ENCODE data around the gene LSS. TPM values are rescaled to one million over a fixed set of nuclear protein-coding genes. Genes with fewer than 3 reads are reported as not detected.
A peak's percentile ranks its signal among the peaks of the same experiment; 100 is the strongest.

LSS gene
- total RNA-seq, 1 donor from 2014 or later, result 14.1 TPM

GRCh38 chr21:46194374-46195334 is 33.9 kb downstream of the LSS start:
- H3K36me3 ChIP-seq (ENCODE audit: control insufficient read depth in 3 of 3, insufficient read depth in 3 of 3, low read length in 3 of 3), result peaks cover 50 to 68% (median 61%) of the 10 kb centered on the region in 3 donors
- H3K27ac ChIP-seq (ENCODE audit: low read depth, low read length), result no peak overlapping the region
- no peaks in the 10 kb centered on the region for H3K27me3 ChIP-seq (ENCODE audit: control insufficient read depth in 3 of 3, insufficient read depth in 3 of 3, low read length in 3 of 3)
- no peak overlapping the region for H3K9ac ChIP-seq (ENCODE audit: low read depth in 1 of 3, low read length in 3 of 3)
- no peak overlapping the region for H3K4me3 ChIP-seq (ENCODE audit: low read length in 3 of 3)
- no peaks in the 10 kb centered on the region for H3K9me3 ChIP-seq (ENCODE audit: control insufficient read depth in 3 of 3, low read length in 3 of 3)
- peaks cover 0 to 11% (median 10%) of the 10 kb centered on the region in 3 donors for H3K4me1 ChIP-seq (ENCODE audit: control insufficient read depth in 3 of 3, insufficient read depth in 3 of 3, low read length in 3 of 3)

GRCh38 chr21:46193829-46194373 is 34.7 kb downstream of the LSS start:
- Histone ChIP-seq H3K9ac (ENCODE audit: low read depth in 1 of 3, low read length in 3 of 3) (no peak overlapping the region), H3K27me3 (ENCODE audit: control insufficient read depth in 3 of 3, insufficient read depth in 3 of 3, low read length in 3 of 3) (no peaks in the 10 kb centered on the region), H3K27ac (ENCODE audit: low read depth, low read length) (no peak overlapping the region), H3K4me3 (ENCODE audit: low read length in 3 of 3) (no peak overlapping the region), H3K4me1 (ENCODE audit: control insufficient read depth in 3 of 3, insufficient read depth in 3 of 3, low read length in 3 of 3) (peaks cover 2 to 19% (median 15%) of the 10 kb centered on the region in 3 donors), H3K36me3 (ENCODE audit: control insufficient read depth in 3 of 3, insufficient read depth in 3 of 3, low read length in 3 of 3) (peaks cover 44 to 65% (median 59%) of the 10 kb centered on the region in 3 donors), H3K9me3 (ENCODE audit: control insufficient read depth in 3 of 3, low read length in 3 of 3) (no peaks in the 10 kb centered on the region)

GRCh38 chr21:46191686-46192575 is 36.6 kb downstream of the LSS start:
- Histone ChIP-seq H3K27ac (ENCODE audit: low read depth, low read length) (no peak overlapping the region), H3K4me3 (ENCODE audit: low read length in 3 of 3) (no peak overlapping the region), H3K36me3 (ENCODE audit: control insufficient read depth in 3 of 3, insufficient read depth in 3 of 3, low read length in 3 of 3) (peaks cover 44 to 59% (median 56%) of the 10 kb centered on the region in 3 donors), H3K27me3 (ENCODE audit: control insufficient read depth in 3 of 3, insufficient read depth in 3 of 3, low read length in 3 of 3) (no peaks in the 10 kb centered on the region), H3K4me1 (ENCODE audit: control insufficient read depth in 3 of 3, insufficient read depth in 3 of 3, low read length in 3 of 3) (peaks cover 10 to 29% (median 28%) of the 10 kb centered on the region in 3 donors), H3K9ac (ENCODE audit: low read depth in 1 of 3, low read length in 3 of 3) (no peak overlapping the region), H3K9me3 (ENCODE audit: control insufficient read depth in 3 of 3, low read length in 3 of 3) (no peaks in the 10 kb centered on the region)

- H3K9me3 ChIP-seq (ENCODE audit: control insufficient read depth in 3 of 3, low read length in 3 of 3), result no peaks in the 10 kb centered on the region
- no peaks in the 10 kb centered on the region for H3K27me3 ChIP-seq (ENCODE audit: control insufficient read depth in 3 of 3, insufficient read depth in 3 of 3, low read length in 3 of 3)
- H3K4me1 ChIP-seq (ENCODE audit: control insufficient read depth in 3 of 3, insufficient read depth in 3 of 3, low read length in 3 of 3), result peaks cover 10 to 29% (median 28%) of the 10 kb centered on the region in 3 donors
- H3K4me3 ChIP-seq (ENCODE audit: low read length in 3 of 3), result no peak overlapping the region
- no peak overlapping the region for H3K27ac ChIP-seq (ENCODE audit: low read depth, low read length)
- H3K36me3 ChIP-seq (ENCODE audit: control insufficient read depth in 3 of 3, insufficient read depth in 3 of 3, low read length in 3 of 3), result peaks cover 39 to 53% (median 49%) of the 10 kb centered on the region in 3 donors
- no peak overlapping the region for H3K9ac ChIP-seq (ENCODE audit: low read depth in 1 of 3, low read length in 3 of 3)
Measured at GRCh38 chr21:46191257-46191685, 37.3 kb downstream of the LSS start.

GRCh38 chr21:46190491-46191131 is 38.0 kb downstream of the LSS start:
- H3K9ac ChIP-seq (ENCODE audit: low read depth in 1 of 3, low read length in 3 of 3), result peak overlapping the region in 1 of 3 donors; percentile 8
- H3K27ac ChIP-seq (ENCODE audit: low read depth, low read length), result no peak overlapping the region
- H3K27me3 ChIP-seq (ENCODE audit: control insufficient read depth in 3 of 3, insufficient read depth in 3 of 3, low read length in 3 of 3), result no peaks in the 10 kb centered on the region
- H3K4me3 ChIP-seq (ENCODE audit: low read length in 3 of 3), result no peak overlapping the region
- H3K4me1 ChIP-seq (ENCODE audit: control insufficient read depth in 3 of 3, insufficient read depth in 3 of 3, low read length in 3 of 3), result peaks cover 10 to 29% (median 28%) of the 10 kb centered on the region in 3 donors
- H3K9me3 ChIP-seq (ENCODE audit: control insufficient read depth in 3 of 3, low read length in 3 of 3), result no peaks in the 10 kb centered on the region
- peaks cover 32 to 46% (median 44%) of the 10 kb centered on the region in 3 donors for H3K36me3 ChIP-seq (ENCODE audit: control insufficient read depth in 3 of 3, insufficient read depth in 3 of 3, low read length in 3 of 3)

- H3K36me3 ChIP-seq (ENCODE audit: control insufficient read depth in 3 of 3, insufficient read depth in 3 of 3, low read length in 3 of 3), result peaks cover 27 to 40% (median 38%) of the 10 kb centered on the region in 3 donors
- H3K9ac ChIP-seq (ENCODE audit: low read depth in 1 of 3, low read length in 3 of 3), result peak overlapping the region in 1 of 3 donors; percentile 55
- H3K27me3 ChIP-seq (ENCODE audit: control insufficient read depth in 3 of 3, insufficient read depth in 3 of 3, low read length in 3 of 3), result no peaks in the 10 kb centered on the region
- H3K4me1 ChIP-seq (ENCODE audit: control insufficient read depth in 3 of 3, insufficient read depth in 3 of 3, low read length in 3 of 3), result peaks cover 10 to 30% (median 30%) of the 10 kb centered on the region in 3 donors
- H3K27ac ChIP-seq (ENCODE audit: low read depth, low read length), result no peak overlapping the region
- H3K4me3 ChIP-seq (ENCODE audit: low read length in 3 of 3), result no peak overlapping the region
- H3K9me3 ChIP-seq (ENCODE audit: control insufficient read depth in 3 of 3, low read length in 3 of 3), result no peaks in the 10 kb centered on the region
Measured at GRCh38 chr21:46189959-46190490, 38.5 kb downstream of the LSS start.

GRCh38 chr21:46189213-46189958 is 39.2 kb downstream of the LSS start:
- Histone ChIP-seq H3K36me3 (ENCODE audit: control insufficient read depth in 3 of 3, insufficient read depth in 3 of 3, low read length in 3 of 3) (peaks cover 20 to 34% (median 31%) of the 10 kb centered on the region in 3 donors), H3K9me3 (ENCODE audit: control insufficient read depth in 3 of 3, low read length in 3 of 3) (no peaks in the 10 kb centered on the region), H3K4me1 (ENCODE audit: control insufficient read depth in 3 of 3, insufficient read depth in 3 of 3, low read length in 3 of 3) (peaks cover 10 to 35% (median 33%) of the 10 kb centered on the region in 3 donors), H3K9ac (ENCODE audit: low read depth in 1 of 3, low read length in 3 of 3) (peak overlapping the region; percentile 12 to 55 (median 51)), H3K27ac (ENCODE audit: low read depth, low read length) (peak overlapping the region; percentile 80), H3K27me3 (ENCODE audit: control insufficient read depth in 3 of 3, insufficient read depth in 3 of 3, low read length in 3 of 3) (no peaks in the 10 kb centered on the region), H3K4me3 (ENCODE audit: low read length in 3 of 3) (no peak overlapping the region)

- Histone ChIP-seq H3K9ac (ENCODE audit: low read depth in 1 of 3, low read length in 3 of 3) (peak overlapping the region; percentile 12 to 55 (median 51)), H3K4me3 (ENCODE audit: low read length in 3 of 3) (peak overlapping the region in 1 of 3 donors; percentile 25), H3K4me1 (ENCODE audit: control insufficient read depth in 3 of 3, insufficient read depth in 3 of 3, low read length in 3 of 3) (peaks cover 10 to 40% (median 37%) of the 10 kb centered on the region in 3 donors), H3K36me3 (ENCODE audit: control insufficient read depth in 3 of 3, insufficient read depth in 3 of 3, low read length in 3 of 3) (peaks cover 12 to 25% (median 23%) of the 10 kb centered on the region in 3 donors), H3K27me3 (ENCODE audit: control insufficient read depth in 3 of 3, insufficient read depth in 3 of 3, low read length in 3 of 3) (no peaks in the 10 kb centered on the region), H3K9me3 (ENCODE audit: control insufficient read depth in 3 of 3, low read length in 3 of 3) (no peaks in the 10 kb centered on the region), H3K27ac (ENCODE audit: low read depth, low read length) (peak overlapping the region; percentile 80)
Measured at GRCh38 chr21:46188226-46189212, 40.1 kb downstream of the LSS start.
